ENCODE measurements around the gene TTLL9. TPM values are rescaled to one million over a fixed set of nuclear protein-coding genes. Genes with fewer than 3 reads are reported as not detected.
A peak's percentile ranks its signal among the peaks of the same experiment; 100 is the strongest.

Gene TTLL9
- total RNA-seq, 1 donor from 2014 or later = 0.30 TPM

GRCh38 chr20:31859266-31859997, 11.0 kb upstream of the TTLL9 start:
- DNase-seq = no peak

GRCh38 chr20:31859998-31860380, 10.4 kb upstream of the TTLL9 start:
- no peak for DNase-seq

GRCh38 chr20:31860390-31861134, 9.9 kb upstream of the TTLL9 start:
- no peak for DNase-seq

GRCh38 chr20:31861135-31861384, 9.4 kb upstream of the TTLL9 start:
- DNase-seq = no peak

GRCh38 chr20:31861385-31862156, 8.9 kb upstream of the TTLL9 start:
- no peak for DNase-seq

- no peak for DNase-seq
Observed at GRCh38 chr20:31862157-31862470, 8.3 kb upstream of the TTLL9 start.

- DNase-seq = no peak
Observed at GRCh38 chr20:31862506-31862905, 7.9 kb upstream of the TTLL9 start.

- no peak for DNase-seq
Observed at GRCh38 chr20:31863296-31864085, 6.9 kb upstream of the TTLL9 start.

GRCh38 chr20:31864521-31865400, 5.7 kb upstream of the TTLL9 start:
- no peak for DNase-seq

GRCh38 chr20:31866221-31866620, 4.2 kb upstream of the TTLL9 start:
- no peak for DNase-seq

- no peak for DNase-seq
Observed at GRCh38 chr20:31868853-31869672, 1.4 kb upstream of the TTLL9 start.

GRCh38 chr20:31869673-31869941, 827 bp upstream of the TTLL9 start:
- DNase-seq = no peak

- DNase-seq = no peak
Observed at GRCh38 chr20:31870726-31871617, 538 bp downstream of the TTLL9 start.

- no peak for DNase-seq
Observed at GRCh38 chr20:31871618-31871954, 1.2 kb downstream of the TTLL9 start.

GRCh38 chr20:31872406-31872805, 2.0 kb downstream of the TTLL9 start:
- DNase-seq = no peak

- DNase-seq = no peak
Observed at GRCh38 chr20:31875671-31876070, 5.2 kb downstream of the TTLL9 start.

- DNase-seq = no peak
Observed at GRCh38 chr20:31877684-31878083, 7.2 kb downstream of the TTLL9 start.

- peak; percentile 93 for DNase-seq
Observed at GRCh38 chr20:31879143-31879987, 8.9 kb downstream of the TTLL9 start.

- DNase-seq = no peak
Observed at GRCh38 chr20:31881945-31882344, 11.5 kb downstream of the TTLL9 start.

Measured in skin of body (tissue), 2 donors.